ENCODE measurements around the gene PDC. TPM values are rescaled to one million over a fixed set of nuclear protein-coding genes. Genes with fewer than 3 reads are reported as not detected.

PDC gene
- total and polyA plus RNA-seq, 4 donors = not detected

DNA sequence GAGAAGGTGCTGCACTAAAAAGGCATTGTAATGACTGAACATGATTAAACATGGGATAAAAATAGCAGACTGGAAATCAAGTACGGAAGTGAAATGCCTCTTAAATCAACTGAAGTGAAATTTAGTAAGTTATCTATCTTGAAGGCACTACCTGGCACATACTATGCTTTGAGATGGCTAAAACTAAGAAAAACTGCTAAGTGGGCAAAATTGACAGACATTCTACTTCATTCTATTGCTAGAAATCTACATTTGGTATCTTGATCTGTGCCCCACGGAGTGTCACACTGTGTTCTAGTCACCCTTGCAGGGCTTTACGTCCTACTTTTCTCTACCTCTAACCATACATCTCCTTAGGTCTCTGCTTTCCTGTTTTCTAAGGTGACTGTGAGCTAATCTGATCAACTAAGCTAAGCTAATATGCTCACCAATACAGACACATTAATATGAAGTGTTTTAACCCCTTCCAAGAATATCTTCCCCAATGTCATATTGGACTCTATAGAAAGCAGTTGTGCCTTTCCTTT is 4.1 kb downstream of the PDC start:
- no peaks in the 10 kb centered on the region for H3K27me3 ChIP-seq (ENCODE audit: control insufficient read depth in 1 of 2, insufficient read depth in 2 of 2, low read length in 1 of 2)

DNA sequence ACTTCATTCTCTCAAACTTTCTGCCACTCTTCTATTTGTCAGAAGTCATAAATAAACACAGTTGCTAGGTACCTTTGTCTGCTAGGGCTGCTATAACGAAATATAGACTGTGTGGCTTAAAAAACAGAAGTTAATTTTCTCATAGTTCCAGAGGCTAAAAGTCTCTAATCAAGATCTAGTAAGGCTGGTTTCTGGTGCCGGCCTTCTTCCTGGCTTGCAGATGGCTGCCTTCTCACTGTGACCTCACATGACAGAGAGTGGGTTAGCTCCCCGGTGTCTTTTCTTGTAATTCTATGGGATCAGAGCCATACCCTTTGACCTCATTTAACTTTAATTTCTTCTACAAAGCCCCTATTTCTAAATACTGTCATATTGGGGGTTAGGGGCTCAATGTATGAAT is 5.9 kb downstream of the PDC start:
- no peak overlapping the region for H3K27ac ChIP-seq (ENCODE audit: low read depth in 1 of 2, low read length in 2 of 2)
- intact Hi-C loops (cut with DNase I) = no loop called here
- no peaks in the 10 kb centered on the region for H3K27me3 ChIP-seq (ENCODE audit: control insufficient read depth in 1 of 2, insufficient read depth in 2 of 2, low read length in 1 of 2)
- H3K4me1 ChIP-seq (ENCODE audit: control insufficient read depth in 1 of 2, insufficient read depth in 2 of 2, low read length in 2 of 2) = no peaks in the 10 kb centered on the region
- H3K4me3 ChIP-seq (ENCODE audit: low read length in 2 of 2) = no peak overlapping the region
- H3K36me3 ChIP-seq (ENCODE audit: control insufficient read depth in 1 of 2, insufficient read depth in 2 of 2, low read length in 1 of 2) = no peaks in the 10 kb centered on the region
- ATAC-seq (ENCODE audit: low FRiP score) (no peak), DNase-seq (no peak)
- H3K9me3 ChIP-seq (ENCODE audit: control insufficient read depth, low read length) = no peaks in the 10 kb centered on the region
- 76 to 77% methylated on average over 3 of the region's 3 CpGs for WGBS, 2 donors

More for the DNA sequence above, 4.1 kb downstream of the PDC start:
- intact Hi-C loops (cut with DNase I) = no loop called here
- no peak overlapping the region for H3K4me3 ChIP-seq (ENCODE audit: low read length in 2 of 2)
- H3K36me3 ChIP-seq (ENCODE audit: control insufficient read depth in 1 of 2, insufficient read depth in 2 of 2, low read length in 1 of 2) = no peaks in the 10 kb centered on the region
- ATAC-seq (ENCODE audit: low FRiP score) (no peak), DNase-seq (no peak)
- no peak overlapping the region for H3K27ac ChIP-seq (ENCODE audit: low read depth in 1 of 2, low read length in 2 of 2)
- 44 to 49% methylated on average over 3 of the region's 3 CpGs for WGBS, 2 donors
- H3K4me1 ChIP-seq (ENCODE audit: control insufficient read depth in 1 of 2, insufficient read depth in 2 of 2, low read length in 2 of 2) = no peaks in the 10 kb centered on the region
- H3K9me3 ChIP-seq (ENCODE audit: control insufficient read depth, low read length) = no peaks in the 10 kb centered on the region

DNA sequence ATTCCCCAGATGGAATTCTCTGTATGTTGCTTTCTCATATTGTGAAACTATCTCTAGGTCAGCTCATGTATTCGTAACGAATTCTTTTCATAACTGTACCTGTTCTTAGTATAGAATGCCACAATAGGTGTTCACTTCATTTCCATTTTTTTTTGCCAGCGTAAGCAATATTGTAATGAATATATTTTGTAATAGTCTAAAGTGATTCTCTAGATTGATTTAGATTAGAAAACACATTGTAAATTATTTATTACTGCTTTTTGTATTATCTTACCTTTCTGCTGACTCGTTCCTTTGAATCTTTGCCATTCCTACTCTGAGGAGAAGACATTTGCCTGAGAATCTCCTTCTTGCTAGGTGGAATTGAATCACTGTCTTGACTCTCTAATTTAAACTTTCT is 14.8 kb downstream of the PDC start:
- Histone ChIP-seq H3K36me3 (ENCODE audit: control insufficient read depth in 1 of 2, insufficient read depth in 2 of 2, low read length in 1 of 2) (no peaks in the 10 kb centered on the region), H3K27ac (ENCODE audit: low read depth in 1 of 2, low read length in 2 of 2) (no peak overlapping the region), H3K4me3 (ENCODE audit: low read length in 2 of 2) (no peak overlapping the region), H3K4me1 (ENCODE audit: control insufficient read depth in 1 of 2, insufficient read depth in 2 of 2, low read length in 2 of 2) (no peaks in the 10 kb centered on the region), H3K27me3 (ENCODE audit: control insufficient read depth in 1 of 2, insufficient read depth in 2 of 2, low read length in 1 of 2) (no peaks in the 10 kb centered on the region), H3K9me3 (ENCODE audit: control insufficient read depth, low read length) (no peaks in the 10 kb centered on the region)
- DNase-seq (no peak), ATAC-seq (ENCODE audit: low FRiP score) (no peak)
- intact Hi-C loops (cut with DNase I) = no loop called here
- 92 to 94% methylated on average over 4 of the region's 4 CpGs for WGBS, 2 donors

DNA sequence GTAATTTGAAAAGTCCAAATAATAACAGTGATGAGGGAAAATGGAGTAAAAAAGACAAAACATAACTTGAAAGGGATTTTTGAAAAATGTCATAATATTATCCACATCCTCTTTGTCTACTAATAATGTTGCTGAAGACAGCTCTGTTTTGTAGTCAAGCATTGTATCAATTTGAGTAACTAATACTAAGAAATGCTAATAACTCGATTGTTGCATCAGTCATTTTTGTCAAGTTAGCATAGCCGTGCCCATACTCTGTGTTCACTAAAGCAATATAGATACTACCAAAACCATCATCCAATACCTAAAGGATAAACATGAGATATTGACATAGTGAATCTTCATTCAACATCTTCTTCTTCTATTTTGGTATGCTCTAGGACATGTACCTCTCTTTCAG is 17.3 kb downstream of the PDC start:
- no peaks in the 10 kb centered on the region for H3K4me1 ChIP-seq (ENCODE audit: control insufficient read depth in 1 of 2, insufficient read depth in 2 of 2, low read length in 2 of 2)

DNA sequence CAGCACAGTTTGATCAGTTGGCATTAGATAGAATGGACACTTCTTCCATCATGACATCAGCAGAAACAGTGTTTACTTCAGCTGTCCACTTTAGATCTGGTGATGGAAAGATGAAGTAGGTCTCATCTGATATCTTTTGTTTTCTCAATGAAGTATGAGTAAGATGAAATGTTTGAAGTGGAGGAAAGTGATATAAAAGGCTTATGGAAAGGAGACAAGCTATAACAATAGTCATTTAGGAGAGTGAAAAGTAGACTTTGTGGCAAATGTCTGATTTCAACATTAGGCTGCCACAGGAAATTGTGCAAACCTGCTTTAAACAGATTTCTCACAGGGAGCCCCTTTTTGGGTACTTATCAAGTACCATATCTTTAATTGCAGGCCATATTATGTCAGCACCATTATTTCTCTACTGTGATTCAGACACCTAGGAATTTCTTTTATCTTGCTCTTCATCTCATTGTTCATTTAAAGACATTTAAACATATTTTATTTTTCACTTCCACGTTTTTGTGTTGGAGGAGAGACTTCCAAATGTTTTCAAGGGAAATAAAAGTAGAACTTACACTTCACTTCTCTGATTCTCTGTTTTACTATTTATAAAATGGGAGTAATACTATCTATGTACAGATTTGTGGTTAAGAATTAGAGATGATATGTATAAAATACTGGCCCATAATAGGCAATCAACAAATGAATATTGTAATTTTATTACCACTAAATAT is 18.1 kb downstream of the PDC start:
- intact Hi-C loops (cut with DNase I) = no loop called here
- ATAC-seq (ENCODE audit: low FRiP score) = no peak
- no peaks in the 10 kb centered on the region for H3K9me3 ChIP-seq (ENCODE audit: control insufficient read depth, low read length)

More for the DNA sequence above, 17.3 kb downstream of the PDC start:
- ATAC-seq (ENCODE audit: low FRiP score) = no peak
- Histone ChIP-seq H3K36me3 (ENCODE audit: control insufficient read depth in 1 of 2, insufficient read depth in 2 of 2, low read length in 1 of 2) (no peaks in the 10 kb centered on the region), H3K9me3 (ENCODE audit: control insufficient read depth, low read length) (no peaks in the 10 kb centered on the region), H3K27ac (ENCODE audit: low read depth in 1 of 2, low read length in 2 of 2) (no peak overlapping the region), H3K27me3 (ENCODE audit: control insufficient read depth in 1 of 2, insufficient read depth in 2 of 2, low read length in 1 of 2) (no peaks in the 10 kb centered on the region), H3K4me3 (ENCODE audit: low read length in 2 of 2) (no peak overlapping the region)
- intact Hi-C loops (cut with DNase I) = no loop called here
- 95 to 100% methylated on average over 2 of the region's 2 CpGs for WGBS, 2 donors
- DNase-seq = no peak

DNA sequence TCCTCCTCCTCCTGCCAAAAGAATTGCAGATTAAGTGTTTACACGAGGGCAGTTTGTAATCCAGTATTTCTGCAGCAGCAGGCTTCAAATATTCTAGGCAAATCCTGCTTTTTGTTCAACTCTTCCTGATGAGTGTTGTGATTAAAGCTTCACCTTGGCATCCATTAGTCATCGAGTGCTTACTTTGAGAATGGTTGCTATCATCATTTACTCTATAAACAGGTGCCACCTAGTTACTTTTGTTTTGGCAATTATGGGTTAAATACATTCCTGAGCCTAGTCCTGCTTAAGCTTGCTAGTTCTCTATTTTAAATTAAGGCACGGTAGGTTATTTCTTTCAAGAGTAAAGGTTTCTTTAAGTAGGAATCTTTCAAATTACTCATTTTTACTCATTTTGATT is 20.3 kb downstream of the PDC start:
- H3K4me1 ChIP-seq (ENCODE audit: control insufficient read depth in 1 of 2, insufficient read depth in 2 of 2, low read length in 2 of 2) = no peaks in the 10 kb centered on the region
- no peak for ATAC-seq (ENCODE audit: low FRiP score)
- WGBS, 2 donors = 50 to 54% methylated on average over 3 of the region's 3 CpGs

More for the DNA sequence above, 18.1 kb downstream of the PDC start:
- DNase-seq = no peak
- Histone ChIP-seq H3K4me1 (ENCODE audit: control insufficient read depth in 1 of 2, insufficient read depth in 2 of 2, low read length in 2 of 2) (no peaks in the 10 kb centered on the region), H3K36me3 (ENCODE audit: control insufficient read depth in 1 of 2, insufficient read depth in 2 of 2, low read length in 1 of 2) (no peaks in the 10 kb centered on the region), H3K27me3 (ENCODE audit: control insufficient read depth in 1 of 2, insufficient read depth in 2 of 2, low read length in 1 of 2) (no peaks in the 10 kb centered on the region), H3K27ac (ENCODE audit: low read depth in 1 of 2, low read length in 2 of 2) (no peak overlapping the region), H3K4me3 (ENCODE audit: low read length in 2 of 2) (no peak overlapping the region)
- WGBS, 2 donors = 13 to 18% methylated on average over 1 of the region's 1 CpG

DNA sequence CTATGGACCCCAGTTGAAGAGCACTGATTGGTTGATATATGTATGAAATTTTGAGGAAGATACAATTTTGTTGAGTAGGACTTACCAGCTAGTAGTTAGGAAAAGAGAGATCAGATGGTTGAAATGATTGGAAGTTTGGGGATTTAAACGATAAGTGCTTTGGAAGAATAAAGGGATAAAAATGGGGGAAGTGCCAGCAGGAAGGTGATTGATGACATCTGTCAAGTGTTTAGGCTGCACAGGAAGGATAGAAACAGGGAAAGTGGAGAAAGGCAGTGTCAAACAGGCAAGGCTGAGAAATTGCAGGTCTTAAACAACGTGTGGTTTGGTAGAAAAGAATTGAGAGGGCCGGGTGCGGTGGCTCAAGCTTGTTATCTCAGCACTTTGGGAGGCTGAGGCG is 22.3 kb downstream of the PDC start:
- DNase-seq (no peak), ATAC-seq (ENCODE audit: low FRiP score) (no peak)
- 74 to 77% methylated on average over 5 of the region's 5 CpGs for WGBS, 2 donors

More for the DNA sequence above, 20.3 kb downstream of the PDC start:
- no peaks in the 10 kb centered on the region for H3K9me3 ChIP-seq (ENCODE audit: control insufficient read depth, low read length)
- H3K27ac ChIP-seq (ENCODE audit: low read depth in 1 of 2, low read length in 2 of 2) = no peak overlapping the region
- H3K4me3 ChIP-seq (ENCODE audit: low read length in 2 of 2) = no peak overlapping the region
- intact Hi-C loops (cut with DNase I) = no loop called here
- H3K36me3 ChIP-seq (ENCODE audit: control insufficient read depth in 1 of 2, insufficient read depth in 2 of 2, low read length in 1 of 2) = no peaks in the 10 kb centered on the region
- no peaks in the 10 kb centered on the region for H3K27me3 ChIP-seq (ENCODE audit: control insufficient read depth in 1 of 2, insufficient read depth in 2 of 2, low read length in 1 of 2)
- DNase-seq = no peak

DNA sequence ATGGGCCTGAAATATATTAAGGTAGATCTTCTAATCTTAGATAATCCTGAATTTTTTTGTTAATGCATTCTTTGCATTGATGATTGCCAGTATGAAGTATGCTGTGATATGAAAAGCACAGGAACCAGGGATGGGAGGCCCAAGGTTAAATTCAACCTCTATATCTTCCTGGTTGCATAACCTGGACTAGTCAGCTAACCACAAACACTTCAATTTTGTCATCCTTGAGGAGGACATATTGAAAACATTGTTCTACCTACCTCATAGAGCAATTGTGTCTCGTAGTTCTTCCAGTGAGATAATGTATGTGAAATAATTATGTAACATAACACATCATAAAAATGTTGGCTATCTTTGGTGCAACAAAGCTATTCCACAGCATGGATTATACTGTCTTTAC is 25.6 kb downstream of the PDC start:
- Histone ChIP-seq H3K36me3 (ENCODE audit: control insufficient read depth in 1 of 2, insufficient read depth in 2 of 2, low read length in 1 of 2) (no peaks in the 10 kb centered on the region), H3K27me3 (ENCODE audit: control insufficient read depth in 1 of 2, insufficient read depth in 2 of 2, low read length in 1 of 2) (no peaks in the 10 kb centered on the region), H3K9me3 (ENCODE audit: control insufficient read depth, low read length) (no peaks in the 10 kb centered on the region), H3K4me1 (ENCODE audit: control insufficient read depth in 1 of 2, insufficient read depth in 2 of 2, low read length in 2 of 2) (no peaks in the 10 kb centered on the region), H3K4me3 (ENCODE audit: low read length in 2 of 2) (no peak overlapping the region), H3K27ac (ENCODE audit: low read depth in 1 of 2, low read length in 2 of 2) (no peak overlapping the region)
- 87 to 95% methylated on average over 1 of the region's 1 CpG for WGBS, 2 donors
- intact Hi-C loops (cut with DNase I) = no loop called here
- ATAC-seq (ENCODE audit: low FRiP score) (no peak), DNase-seq (no peak)

More for the DNA sequence above, 22.3 kb downstream of the PDC start:
- H3K36me3 ChIP-seq (ENCODE audit: control insufficient read depth in 1 of 2, insufficient read depth in 2 of 2, low read length in 1 of 2) = no peaks in the 10 kb centered on the region
- no peaks in the 10 kb centered on the region for H3K4me1 ChIP-seq (ENCODE audit: control insufficient read depth in 1 of 2, insufficient read depth in 2 of 2, low read length in 2 of 2)
- intact Hi-C loops (cut with DNase I) = no loop called here
- no peak overlapping the region for H3K4me3 ChIP-seq (ENCODE audit: low read length in 2 of 2)
- H3K27me3 ChIP-seq (ENCODE audit: control insufficient read depth in 1 of 2, insufficient read depth in 2 of 2, low read length in 1 of 2) = no peaks in the 10 kb centered on the region
- no peak overlapping the region for H3K27ac ChIP-seq (ENCODE audit: low read depth in 1 of 2, low read length in 2 of 2)
- H3K9me3 ChIP-seq (ENCODE audit: control insufficient read depth, low read length) = no peaks in the 10 kb centered on the region

DNA sequence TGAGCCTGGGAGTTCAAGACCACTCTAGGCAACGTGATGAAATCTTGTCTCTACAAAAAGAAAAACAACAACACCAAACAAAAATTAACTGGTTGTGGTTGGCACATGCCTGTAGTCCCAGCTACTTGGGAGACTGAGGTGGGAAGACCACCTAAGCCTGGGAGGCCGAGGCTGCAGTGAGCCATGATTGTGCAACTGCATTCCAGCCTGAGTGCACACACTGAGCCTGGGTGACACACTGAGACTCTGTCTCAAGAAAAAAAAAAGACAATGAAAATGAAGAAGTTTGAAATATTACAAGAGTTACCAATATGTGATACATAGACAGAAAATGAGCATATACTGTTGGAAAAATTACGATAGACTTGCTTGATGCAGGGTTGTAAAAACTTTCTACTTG is 31.9 kb downstream of the PDC start:
- DNase-seq (no peak), ATAC-seq (ENCODE audit: low FRiP score) (no peak)
- 90 to 91% methylated on average over 3 of the region's 3 CpGs for WGBS, 2 donors
- Histone ChIP-seq H3K4me1 (ENCODE audit: control insufficient read depth in 1 of 2, insufficient read depth in 2 of 2, low read length in 2 of 2) (no peaks in the 10 kb centered on the region), H3K9me3 (ENCODE audit: control insufficient read depth, low read length) (no peaks in the 10 kb centered on the region), H3K27ac (ENCODE audit: low read depth in 1 of 2, low read length in 2 of 2) (no peak overlapping the region), H3K27me3 (ENCODE audit: control insufficient read depth in 1 of 2, insufficient read depth in 2 of 2, low read length in 1 of 2) (no peaks in the 10 kb centered on the region), H3K4me3 (ENCODE audit: low read length in 2 of 2) (no peak overlapping the region), H3K36me3 (ENCODE audit: control insufficient read depth in 1 of 2, insufficient read depth in 2 of 2, low read length in 1 of 2) (no peaks in the 10 kb centered on the region)
- intact Hi-C loops (cut with DNase I) = no loop called here

All from aorta (tissue), 5 donors.